Measurements from ENCODE around the gene GADD45G. TPM values are rescaled to one million over a fixed set of nuclear protein-coding genes. Genes with fewer than 3 reads are reported as not detected.

The GADD45G gene
- total and polyA plus RNA-seq, 2 of the 4 experiments (the other 2 are of a cell fraction): 0.15 TPM; not detected in 1

- H3K4me2 ChIP-seq (ENCODE audit: low read depth, low read length): no peak overlapping the region
- H3K36me3 ChIP-seq (ENCODE audit: control insufficient read depth, insufficient read depth, low read length): no peaks in the 10 kb centered on the region
- H3K4me1 ChIP-seq (ENCODE audit: control insufficient read depth, insufficient read depth, low read length): no peaks in the 10 kb centered on the region
- H4K91ac ChIP-seq (ENCODE audit: insufficient read depth, low read depth, low read length): no peak overlapping the region
- no peak overlapping the region for H3K18ac ChIP-seq (ENCODE audit: low read depth, low read length)
- H2AK9ac ChIP-seq (replicated peaks; ENCODE audit: low read depth, low read length, poor library complexity): no peak overlapping the region
- DNase-seq (no peak), ATAC-seq (ENCODE audit: low read depth) (no peak)
- no peaks in the 10 kb centered on the region for H3K79me1 ChIP-seq (ENCODE audit: low read depth in 1 of 2, low read length in 2 of 2)
- no peak overlapping the region for H3K27ac ChIP-seq (ENCODE audit: insufficient read depth, low read length)
- no TSS peak for BruUV-seq (replicated peaks)
- H4K5ac ChIP-seq (ENCODE audit: low read depth, low read length): no peak overlapping the region
- no peak overlapping the region for H3K23ac ChIP-seq (ENCODE audit: low read depth, low read length)
- H2AFZ ChIP-seq (replicated peaks; ENCODE audit: low read length, poor library complexity): no peak overlapping the region
- no peak overlapping the region for H3K4ac ChIP-seq (ENCODE audit: low read depth, low read length)
- no peak overlapping the region for H2AK5ac ChIP-seq (ENCODE audit: low read depth, low read length)
- TF ChIP-seq RFX5 (IDR thresholded peaks at IDR 0.05; ENCODE audit: low read depth, low read length) (no peak), CHD1 (IDR thresholded peaks at IDR 0.05; ENCODE audit: low read depth, low read length) (no peak), NFE2L2 (IDR thresholded peaks at IDR 0.05; ENCODE audit: low read depth, low read length) (no peak), MXI1 (IDR thresholded peaks at IDR 0.05; ENCODE audit: borderline replicate concordance, low read depth, low read length) (no peak), CTCF (conservative IDR thresholded peaks at IDR 0.05; ENCODE audit: low read depth, low read length) (no peak), RAD21 (IDR thresholded peaks at IDR 0.05; ENCODE audit: low read length) (no peak), CEBPB (IDR thresholded peaks at IDR 0.05; ENCODE audit: low read depth, low read length) (no peak), POLR2A (IDR thresholded peaks at IDR 0.05; ENCODE audit: low read depth, low read length) (no peak), BHLHE40 (IDR thresholded peaks at IDR 0.05; ENCODE audit: low read depth, low read length) (no peak), FOS (IDR thresholded peaks at IDR 0.05; ENCODE audit: low read depth, low read length) (no peak)
- TF ChIP-seq, protein P1, sequence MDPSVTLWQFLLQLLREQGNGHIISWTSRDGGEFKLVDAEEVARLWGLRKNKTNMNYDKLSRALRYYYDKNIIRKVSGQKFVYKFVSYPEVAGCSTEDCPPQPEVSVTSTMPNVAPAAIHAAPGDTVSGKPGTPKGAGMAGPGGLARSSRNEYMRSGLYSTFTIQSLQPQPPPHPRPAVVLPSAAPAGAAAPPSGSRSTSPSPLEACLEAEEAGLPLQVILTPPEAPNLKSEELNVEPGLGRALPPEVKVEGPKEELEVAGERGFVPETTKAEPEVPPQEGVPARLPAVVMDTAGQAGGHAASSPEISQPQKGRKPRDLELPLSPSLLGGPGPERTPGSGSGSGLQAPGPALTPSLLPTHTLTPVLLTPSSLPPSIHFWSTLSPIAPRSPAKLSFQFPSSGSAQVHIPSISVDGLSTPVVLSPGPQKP (IDR thresholded peaks at IDR 0.05; ENCODE audit: borderline replicate concordance, low read depth, low read length): no peak
- H4K20me1 ChIP-seq (ENCODE audit: insufficient read depth, low read length): no peaks in the 10 kb centered on the region
- H3K27me3 ChIP-seq (ENCODE audit: control insufficient read depth, insufficient read depth, low read length): peaks cover 15% of the 10 kb centered on the region
- H2BK120ac ChIP-seq (ENCODE audit: low read depth, low read length): no peak overlapping the region
- no peak overlapping the region for H2BK5ac ChIP-seq (ENCODE audit: low read depth, low read length, poor library complexity, severe bottlenecking)
- intact Hi-C loops (cut with micrococcal nuclease): no loop called here
- peaks cover 2% of the 10 kb centered on the region; the same call in 1 of the 2 replicates for H3K9me3 ChIP-seq (ENCODE audit: control insufficient read depth, insufficient read depth, low read length)
- no peak overlapping the region for H3K4me3 ChIP-seq (ENCODE audit: insufficient read depth, low read depth, low read length)
- no peak overlapping the region for H4K8ac ChIP-seq (ENCODE audit: low read depth in 2 of 2, low read length in 2 of 2)
- in situ Hi-C loops (cut with MboI; ENCODE audit: low sequenced_read_pairs): no loop called here
- H2BK15ac ChIP-seq (ENCODE audit: low read depth, low read length): no peak overlapping the region
- H3K9me1 ChIP-seq (ENCODE audit: insufficient read depth, low read length): no peaks in the 10 kb centered on the region
- no peak overlapping the region for H3K14ac ChIP-seq (replicated peaks; ENCODE audit: low read depth, low read length)
- no peak overlapping the region for H3K56ac ChIP-seq (ENCODE audit: extremely low read depth, insufficient read depth, low read length)
- no peak overlapping the region for H3K9ac ChIP-seq (ENCODE audit: low read depth, low read length)
- CTCF ChIA-PET: no interaction called here
- POLR2A ChIA-PET (ENCODE audit: unreplicated experiment): no interaction called here
- dilution Hi-C loops (cut with HindIII; ENCODE audit: low sequenced_read_pairs, unreplicated experiment): no loop called here
- 40% methylated on average over 2 of the region's 9 CpGs; no CpG with 5 or more reads in 1 of the 2 experiments for WGBS, 2 experiments (ENCODE audit: extremely low coverage in 2 of 2, insufficient read length in 1 of 2)
- H2BK20ac ChIP-seq (ENCODE audit: low read depth, low read length): no peak overlapping the region
These were observed 11.6 kb downstream of the GADD45G start for GRCh38 chr9:89616411-89616810.
